Activated gamma-delta T cell (primary cell): ENCODE results near the gene ARHGAP26.

Experiments used
- DNase-seq: peaks from one replicate; lab custom pipeline; 2025; lab: John Stamatoyannopoulos, UW
- total RNA-seq, 2 donors: gene quantifications; one replicate each; lab custom pipeline; 2026; lab: John Stamatoyannopoulos, UW

ARHGAP26 gene
- total RNA-seq, result 108 to 170 reads per million in 2 donors

GRCh38 chr5:142769793-142770649 lies at the start of gene ARHGAP26:
Gene ARHGAP26 (plus strand): TSS chr5:142770377. CDS start chr5:142770762, 385 bp downstream.
- DNase-seq, result peak; percentile 95

- no peak for DNase-seq
Observed at GRCh38 chr5:142720641-142721271, 49.4 kb upstream of the ARHGAP26 start.

- DNase-seq, result no peak
Observed at GRCh38 chr5:142722146-142722545, 48.0 kb upstream of the ARHGAP26 start.

GRCh38 chr5:142722896-142723295 lies 47.3 kb upstream of the ARHGAP26 start:
- no peak for DNase-seq

- DNase-seq, result no peak
Observed at GRCh38 chr5:142724821-142725220, 45.4 kb upstream of the ARHGAP26 start.

- DNase-seq, result no peak
Observed at GRCh38 chr5:142725231-142726187, 44.7 kb upstream of the ARHGAP26 start.

- DNase-seq, result no peak
Observed at GRCh38 chr5:142726188-142726731, 43.9 kb upstream of the ARHGAP26 start.

GRCh38 chr5:142727735-142728047 lies 42.5 kb upstream of the ARHGAP26 start:
- no peak for DNase-seq

GRCh38 chr5:142735323-142736246 lies 34.6 kb upstream of the ARHGAP26 start:
- no peak for DNase-seq

- DNase-seq, result no peak
Observed at GRCh38 chr5:142736247-142736632, 33.9 kb upstream of the ARHGAP26 start.

GRCh38 chr5:142737179-142737578 lies 33.0 kb upstream of the ARHGAP26 start:
- no peak for DNase-seq

- DNase-seq, result no peak
Observed at GRCh38 chr5:142740474-142741242, 29.5 kb upstream of the ARHGAP26 start.

- DNase-seq, result no peak
Observed at GRCh38 chr5:142743592-142744441, 26.4 kb upstream of the ARHGAP26 start.

- no peak for DNase-seq
Observed at GRCh38 chr5:142745268-142745667, 24.9 kb upstream of the ARHGAP26 start.

- DNase-seq, result no peak
Observed at GRCh38 chr5:142746532-142747433, 23.4 kb upstream of the ARHGAP26 start.

- DNase-seq, result no peak
Observed at GRCh38 chr5:142748132-142748531, 22.0 kb upstream of the ARHGAP26 start.

- DNase-seq, result peak; percentile 13
Observed at GRCh38 chr5:142748568-142749249, 21.5 kb upstream of the ARHGAP26 start.
